GM19035 (cell line): ENCODE measurements around the gene PRKCZ.

ENCODE experiments used
- ATAC-seq: cut with Tn5 transposase; IDR thresholded peaks from one replicate; pipeline ENCODE4 v1.9.1; 2021; ENCODE audit not compliant: unreplicated experiment

The PRKCZ gene

GRCh38 chr1:2204415-2205190, 154.4 kb downstream of the PRKCZ start:
- ATAC-seq, result no peak

- peak; percentile 67 for ATAC-seq
Observed at GRCh38 chr1:2205191-2205952, 155.2 kb downstream of the PRKCZ start.

- no peak for ATAC-seq
Observed at GRCh38 chr1:2206813-2207487, 156.7 kb downstream of the PRKCZ start.

GRCh38 chr1:2208309-2209239, 158.4 kb downstream of the PRKCZ start:
- ATAC-seq, result no peak

GRCh38 chr1:2209400-2210083, 159.3 kb downstream of the PRKCZ start:
- ATAC-seq, result no peak

GRCh38 chr1:2210084-2210653, 160.0 kb downstream of the PRKCZ start:
- no peak for ATAC-seq

GRCh38 chr1:2210786-2211185, 160.6 kb downstream of the PRKCZ start:
- ATAC-seq, result no peak

- ATAC-seq, result no peak
Observed at GRCh38 chr1:2212274-2212531, 162.0 kb downstream of the PRKCZ start.

- ATAC-seq, result no peak
Observed at GRCh38 chr1:2212532-2213491, 162.6 kb downstream of the PRKCZ start.

GRCh38 chr1:2213576-2214505, 163.6 kb downstream of the PRKCZ start:
- no peak for ATAC-seq

GRCh38 chr1:2214541-2215241, 164.5 kb downstream of the PRKCZ start:
- ATAC-seq, result no peak

- no peak for ATAC-seq
Observed at GRCh38 chr1:2215329-2215728, 165.1 kb downstream of the PRKCZ start.

- no peak for ATAC-seq
Observed at GRCh38 chr1:2215909-2216766, 165.9 kb downstream of the PRKCZ start.

- ATAC-seq, result no peak
Observed at GRCh38 chr1:2216767-2217058, 166.5 kb downstream of the PRKCZ start.

- no peak for ATAC-seq
Observed at GRCh38 chr1:2221271-2221670, 171.1 kb downstream of the PRKCZ start.

GRCh38 chr1:2224170-2224584, 174.0 kb downstream of the PRKCZ start:
- ATAC-seq, result no peak
